SKM-1 (cell line): Measurements from ENCODE around the gene ARID3A.

Source experiments
- DNase-seq: peaks from one replicate; lab custom pipeline; 2025; ENCODE audit not compliant: unreplicated experiment; lab: John Stamatoyannopoulos, UW

The ARID3A gene

GRCh38 chr19:1000591-1001537, 75.0 kb downstream of the ARID3A start:
- DNase-seq: no peak

DNA sequence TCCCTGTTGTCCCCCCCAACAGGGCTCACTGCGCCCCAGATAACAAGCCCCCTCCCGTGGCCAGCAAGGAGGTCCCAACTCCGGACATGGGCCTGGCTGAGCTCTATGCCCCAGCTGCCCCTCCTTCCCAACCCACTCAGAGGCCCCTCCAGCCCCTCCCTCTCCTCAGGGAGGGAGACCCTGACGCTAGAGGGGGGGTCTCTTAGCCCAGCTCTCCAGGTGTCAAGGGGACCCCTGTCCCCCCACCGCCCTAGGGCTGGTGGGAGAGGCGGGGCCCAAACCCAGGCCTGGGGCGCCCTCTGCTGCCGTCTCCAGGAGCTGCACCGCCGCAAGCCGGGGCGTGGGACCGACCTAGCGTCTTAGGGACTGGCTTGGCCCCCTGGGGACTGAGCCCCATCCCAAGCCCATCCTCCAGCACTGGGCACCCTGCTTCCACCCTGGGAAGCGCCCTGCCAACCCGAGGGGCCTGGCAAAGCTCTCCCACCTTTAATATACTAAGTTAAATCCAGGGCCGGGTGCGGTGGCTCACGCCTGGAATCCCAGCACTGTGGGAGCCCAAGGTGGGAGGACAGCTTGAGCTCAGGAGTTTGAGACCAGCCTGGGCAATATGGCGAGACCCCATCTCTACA, 75.8 kb downstream of the ARID3A start:
- DNase-seq: peak; percentile 17

DNA sequence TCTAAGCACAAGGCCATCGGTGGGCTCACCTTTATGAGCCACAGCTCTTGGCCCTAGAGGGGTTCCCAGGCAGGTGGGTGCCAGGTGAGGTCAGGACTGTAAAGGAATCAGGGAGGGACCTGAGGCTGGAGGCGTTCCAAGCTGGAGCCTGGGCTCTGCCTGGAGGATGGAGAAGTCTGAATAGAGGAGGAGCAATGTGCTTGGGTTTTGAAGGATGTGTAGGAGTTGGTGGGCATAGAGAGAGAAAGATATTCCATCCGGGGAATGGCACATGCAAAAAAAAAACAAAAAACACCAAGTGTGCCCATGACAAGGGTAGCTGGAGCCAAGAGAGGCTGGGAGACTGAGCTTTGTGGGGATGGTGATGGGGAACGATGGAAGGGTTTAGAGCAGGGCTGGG, 76.8 kb downstream of the ARID3A start:
- DNase-seq: no peak

DNA sequence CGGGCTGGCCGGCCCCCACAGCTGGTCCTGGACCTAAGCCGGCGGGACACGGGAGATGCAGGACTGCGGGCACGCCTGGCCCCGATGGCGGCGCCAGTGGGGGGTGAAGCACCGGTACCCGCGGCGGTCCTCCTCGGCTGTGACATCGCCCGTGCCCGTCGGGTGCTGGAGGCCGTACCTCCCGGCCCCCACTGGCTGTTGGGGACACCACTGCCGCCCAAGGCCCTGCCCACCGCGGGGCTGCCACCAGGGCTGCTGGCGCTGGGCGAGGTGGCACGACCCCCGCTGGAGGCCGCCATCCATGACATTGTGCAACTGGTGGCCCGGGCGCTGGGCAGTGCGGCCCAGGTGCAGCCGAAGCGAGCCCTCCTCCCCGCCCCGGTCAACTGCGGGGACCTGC, 77.4 kb downstream of the ARID3A start:
- no peak for DNase-seq

- no peak for DNase-seq
Observed at GRCh38 chr19:1004204-1004802, 78.5 kb downstream of the ARID3A start.

- no peak for DNase-seq
Observed at GRCh38 chr19:1004803-1005664, 79.2 kb downstream of the ARID3A start.

GRCh38 chr19:1006711-1007398, 81.0 kb downstream of the ARID3A start:
- no peak for DNase-seq

DNA sequence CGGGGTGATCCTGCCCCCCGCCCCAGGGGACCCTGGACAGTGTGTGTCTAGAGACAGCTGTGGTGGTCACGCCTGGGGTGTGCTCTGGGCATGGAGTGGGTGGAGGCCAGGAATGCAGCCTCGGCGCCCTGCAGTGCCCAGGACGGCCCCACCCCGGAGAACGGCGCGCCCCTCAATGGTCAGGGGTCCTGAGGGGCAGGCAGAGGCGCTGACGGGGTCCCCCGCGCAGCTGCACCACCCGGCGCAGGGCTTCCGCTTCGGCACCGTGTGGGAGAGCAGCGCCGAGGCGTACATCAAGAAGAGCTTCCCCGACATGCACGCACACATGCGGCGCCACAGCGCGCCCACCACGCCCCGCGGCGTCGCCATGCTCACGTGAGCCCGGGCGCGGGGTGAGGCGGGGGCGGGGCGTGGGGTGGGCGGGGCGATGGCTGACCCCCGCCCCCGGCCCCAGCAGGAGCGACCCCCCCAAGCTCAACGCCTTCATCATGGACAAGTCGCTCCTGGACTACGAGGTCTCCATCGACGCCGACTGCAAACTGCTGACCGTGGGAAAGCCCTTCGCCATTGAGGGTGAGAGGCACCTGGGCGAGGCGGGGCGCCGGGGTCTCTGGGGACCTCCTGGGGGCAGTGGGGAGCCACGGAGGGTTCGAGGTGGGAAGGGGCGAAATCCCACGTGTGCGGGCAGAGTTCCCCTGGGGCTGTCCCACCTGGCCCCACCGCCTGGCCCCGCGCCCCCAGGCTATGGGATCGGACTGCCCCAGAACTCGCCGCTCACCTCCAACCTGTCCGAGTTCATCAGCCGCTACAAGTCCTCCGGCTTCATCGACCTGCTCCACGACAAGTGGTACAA, 81.8 kb downstream of the ARID3A start:
- DNase-seq: no peak

GRCh38 chr19:1008268-1009040, 82.6 kb downstream of the ARID3A start:
- no peak for DNase-seq

- no peak for DNase-seq
Observed at GRCh38 chr19:1009041-1009980, 83.5 kb downstream of the ARID3A start.

- DNase-seq: no peak
Observed at GRCh38 chr19:1009981-1010538, 84.2 kb downstream of the ARID3A start.

- no peak for DNase-seq
Observed at GRCh38 chr19:1010586-1011510, 85.0 kb downstream of the ARID3A start.

DNA sequence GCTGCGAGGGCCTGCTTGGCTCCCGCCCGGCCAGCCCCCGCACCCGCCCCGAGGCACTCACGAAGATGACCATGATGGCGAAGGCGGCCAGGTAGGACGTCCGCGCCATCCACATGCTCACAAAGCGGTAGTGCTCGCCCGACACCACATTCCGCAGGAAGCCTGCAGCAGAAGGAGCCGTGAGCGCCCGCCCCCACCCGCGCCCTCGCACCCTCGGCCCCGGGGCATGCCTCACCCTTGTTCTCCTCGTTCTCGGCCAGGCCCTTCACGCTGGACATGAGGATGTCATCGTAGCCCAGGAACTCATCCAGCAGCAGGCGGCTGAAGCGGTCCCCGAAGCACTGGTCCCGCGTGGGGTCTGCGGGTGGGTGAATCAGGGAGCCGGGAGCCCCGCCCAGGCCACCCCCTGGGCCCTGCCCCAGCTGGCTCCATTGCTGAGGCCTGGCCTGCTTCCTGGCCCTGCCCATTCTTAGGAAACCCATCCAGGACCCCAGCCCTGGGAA, 86.0 kb downstream of the ARID3A start:
- DNase-seq: no peak

DNA sequence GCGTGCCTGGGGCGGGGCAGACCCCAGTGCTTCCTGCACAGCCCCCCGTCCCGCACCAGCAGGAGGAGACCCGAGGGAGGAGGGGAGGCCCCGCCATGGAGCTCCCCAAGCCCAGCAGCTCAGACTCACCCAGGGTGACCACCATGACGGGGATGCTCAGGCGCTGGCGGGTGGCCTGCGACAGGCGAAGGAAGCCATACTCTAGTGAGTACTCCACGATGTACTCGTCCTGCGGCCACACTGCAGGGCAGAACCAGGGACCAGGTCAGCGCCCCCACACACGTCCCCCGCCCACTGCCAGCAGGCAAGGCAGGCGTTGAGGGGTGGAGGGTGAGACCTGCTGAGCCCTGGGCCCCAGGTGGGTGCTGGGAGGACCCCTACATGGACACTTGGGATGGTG, 86.5 kb downstream of the ARID3A start:
- DNase-seq: no peak

- DNase-seq: no peak
Observed at GRCh38 chr19:1013218-1013617, 87.4 kb downstream of the ARID3A start.
